Measurements from ENCODE around the gene SLC12A6.

DNA sequence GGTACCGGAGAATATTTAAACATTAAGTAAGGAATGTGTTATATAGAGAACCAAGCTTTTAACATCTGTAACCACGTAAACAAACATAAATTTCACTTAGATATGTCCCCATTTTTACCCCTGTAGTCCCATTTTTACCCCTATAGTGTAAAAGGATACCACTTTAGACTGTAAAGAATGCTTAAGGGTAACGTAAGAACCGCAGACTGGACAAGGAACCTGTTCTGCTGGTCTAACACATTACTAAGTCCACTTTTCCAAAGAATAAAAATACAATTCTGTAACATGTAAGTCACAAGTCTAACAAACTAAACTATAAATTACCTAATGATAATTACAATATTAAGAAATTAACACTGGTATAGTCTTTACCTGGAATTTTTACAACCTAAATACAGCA, 2.9 kb downstream of the SLC12A6 start:
- TF ChIP-seq, protein P1, sequence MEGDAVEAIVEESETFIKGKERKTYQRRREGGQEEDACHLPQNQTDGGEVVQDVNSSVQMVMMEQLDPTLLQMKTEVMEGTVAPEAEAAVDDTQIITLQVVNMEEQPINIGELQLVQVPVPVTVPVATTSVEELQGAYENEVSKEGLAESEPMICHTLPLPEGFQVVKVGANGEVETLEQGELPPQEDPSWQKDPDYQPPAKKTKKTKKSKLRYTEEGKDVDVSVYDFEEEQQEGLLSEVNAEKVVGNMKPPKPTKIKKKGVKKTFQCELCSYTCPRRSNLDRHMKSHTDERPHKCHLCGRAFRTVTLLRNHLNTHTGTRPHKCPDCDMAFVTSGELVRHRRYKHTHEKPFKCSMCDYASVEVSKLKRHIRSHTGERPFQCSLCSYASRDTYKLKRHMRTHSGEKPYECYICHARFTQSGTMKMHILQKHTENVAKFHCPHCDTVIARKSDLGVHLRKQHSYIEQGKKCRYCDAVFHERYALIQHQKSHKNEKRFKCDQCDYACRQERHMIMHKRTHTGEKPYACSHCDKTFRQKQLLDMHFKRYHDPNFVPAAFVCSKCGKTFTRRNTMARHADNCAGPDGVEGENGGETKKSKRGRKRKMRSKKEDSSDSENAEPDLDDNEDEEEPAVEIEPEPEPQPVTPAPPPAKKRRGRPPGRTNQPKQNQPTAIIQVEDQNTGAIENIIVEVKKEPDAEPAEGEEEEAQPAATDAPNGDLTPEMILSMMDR (IDR thresholded peaks at IDR 0.05), result no peak
- TF ChIP-seq POLR2AphosphoS5 (IDR thresholded peaks at IDR 0.05; ENCODE audit: insufficient read depth in 1 of 2, low read depth in 1 of 2) (no peak), POLR2A (IDR thresholded peaks at IDR 0.05) (no peak)
